HUDEP-2 (cell line): ENCODE data around the gene ANO10.
A peak's percentile ranks its signal among the peaks of the same experiment; 100 is the strongest.
"Not testable (repeated sequence)": the region's sequence is repeated elsewhere in the genome, so short reads cannot be mapped to it uniquely, and the experiment has no call there.

Source experiments
- DNase-seq, 76 experiments: peaks; one replicate each; lab custom pipeline; 2025; ENCODE audit not compliant: unreplicated experiment in 76 of 76; lab: John Stamatoyannopoulos, UW

ANO10 gene

DNA sequence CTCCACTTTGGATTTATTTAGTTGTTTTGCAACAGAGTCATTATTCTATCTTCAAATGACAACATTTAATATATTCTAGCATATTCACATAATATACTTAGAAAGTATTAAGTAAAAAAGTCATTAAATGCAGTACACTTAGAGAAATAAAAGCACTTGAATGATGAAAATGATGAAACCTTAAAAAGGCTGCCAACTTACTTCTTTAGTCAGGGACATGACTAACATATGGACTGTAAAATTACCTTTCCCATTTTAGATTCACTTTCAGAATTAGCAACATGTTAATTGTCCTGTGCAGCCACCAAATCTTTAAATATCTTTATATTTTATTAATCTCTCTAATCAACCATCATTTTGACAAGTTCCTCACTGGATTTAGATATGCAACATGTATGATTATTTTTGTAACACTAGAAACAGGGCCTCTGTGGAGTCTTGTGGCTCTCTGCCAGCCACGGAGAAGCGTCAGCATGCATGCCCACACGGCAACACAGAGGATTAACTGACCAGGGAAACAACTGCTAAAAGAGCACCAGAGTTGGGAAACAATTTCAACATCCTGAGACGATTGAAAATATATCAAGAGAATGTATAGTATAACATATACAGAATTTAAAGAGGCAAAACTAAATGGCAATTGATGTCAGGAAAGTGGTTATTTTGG is 95.7 kb downstream of the ANO10 start:
- DNase-seq: no peak

GRCh38 chr3:43525386-43525785 is 96.4 kb downstream of the ANO10 start:
- no peak for DNase-seq

GRCh38 chr3:43523454-43524053 is 98.3 kb downstream of the ANO10 start:
- no peak for DNase-seq

DNA sequence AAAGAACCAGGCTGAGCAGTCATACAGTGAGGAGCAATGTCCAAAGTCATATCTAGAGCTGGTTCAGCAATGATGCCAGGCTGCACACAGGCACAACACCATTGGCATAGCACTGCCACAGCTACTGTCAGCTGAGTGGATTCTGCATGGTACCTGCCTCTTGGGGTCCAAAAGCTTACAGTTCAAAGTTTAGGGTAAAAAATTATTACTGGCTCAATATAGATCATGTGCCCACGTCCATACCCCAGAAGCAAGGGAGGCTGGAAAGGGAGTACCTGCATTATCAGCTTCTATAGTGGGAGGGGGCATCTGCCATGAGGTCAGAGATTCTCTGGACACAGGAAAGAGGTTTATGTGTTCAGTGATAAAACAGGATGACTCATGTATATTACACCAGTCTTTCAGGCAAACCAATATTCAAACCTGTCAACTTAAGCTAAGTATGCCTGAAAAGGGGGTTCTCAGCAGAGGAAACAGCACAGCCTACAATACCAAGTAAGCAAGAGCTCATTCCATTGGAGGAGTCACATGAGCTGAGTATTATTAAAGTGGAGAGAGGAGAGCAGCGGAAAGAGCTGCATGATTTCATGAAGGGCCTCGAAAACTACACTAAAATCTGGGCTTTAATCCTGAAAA is 99.0 kb downstream of the ANO10 start:
- peak in 1 of 76 experiments; percentile 1 for DNase-seq

DNA sequence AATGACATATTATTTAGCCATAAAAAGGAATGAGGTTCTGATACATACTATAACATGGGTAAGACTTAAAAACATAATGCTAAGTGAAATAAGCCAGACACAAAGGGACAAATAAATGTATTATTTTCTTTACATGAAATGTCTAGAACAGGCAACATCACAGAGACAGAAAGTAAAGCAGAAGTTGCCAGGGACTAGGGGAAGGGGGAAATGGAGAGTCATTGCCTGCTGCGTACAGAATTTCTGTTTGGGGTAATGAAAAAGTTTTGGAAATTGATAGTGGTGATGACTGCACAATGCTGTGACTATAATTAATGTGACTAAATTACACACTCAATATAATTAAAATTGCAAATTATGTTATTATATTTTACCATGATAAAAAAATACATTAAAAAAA is 99.9 kb downstream of the ANO10 start:
- no peak for DNase-seq

- not testable (repeated sequence) for DNase-seq
Measured at GRCh38 chr3:43518515-43518914, 103.3 kb downstream of the ANO10 start.

- no peak for DNase-seq
Measured at GRCh38 chr3:43515970-43516635, 105.7 kb downstream of the ANO10 start.

GRCh38 chr3:43515208-43515917 is 106.4 kb downstream of the ANO10 start:
- DNase-seq: no peak

DNA sequence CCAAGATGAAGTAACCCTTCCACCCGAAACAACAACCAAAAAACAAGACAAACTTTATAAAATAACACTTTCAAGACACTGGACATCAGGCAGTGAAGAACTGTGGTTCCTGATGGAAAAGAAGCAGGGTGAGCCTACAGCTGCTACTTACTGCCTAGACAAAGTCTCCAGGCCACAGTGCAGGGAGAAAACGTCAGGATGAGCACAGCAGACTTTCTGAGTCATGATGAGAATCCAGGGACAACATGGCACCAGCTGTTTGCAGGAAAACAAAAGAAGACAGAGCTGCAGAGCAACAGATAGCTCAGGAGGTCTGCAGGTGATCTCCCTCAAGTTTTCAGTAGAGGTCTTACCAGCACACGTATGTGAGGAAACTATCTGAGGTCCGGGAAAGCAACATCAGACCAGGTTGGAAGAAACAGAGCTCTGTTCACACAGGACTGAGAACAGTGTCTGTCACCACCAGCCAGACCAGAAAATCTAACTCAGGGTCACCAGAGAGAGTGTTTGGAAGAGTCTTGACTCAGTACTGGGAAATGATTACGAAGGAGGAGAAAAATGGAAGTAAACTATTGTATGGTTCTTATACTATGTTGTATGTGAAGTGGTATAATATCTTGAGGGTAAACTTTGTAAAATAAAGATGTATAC is 108.9 kb downstream of the ANO10 start:
- DNase-seq: no peak

GRCh38 chr3:43506644-43507043 is 115.2 kb downstream of the ANO10 start:
- DNase-seq: no peak

- no peak for DNase-seq
Measured at GRCh38 chr3:43505351-43505750, 116.5 kb downstream of the ANO10 start.

GRCh38 chr3:43503067-43503728 is 118.6 kb downstream of the ANO10 start:
- DNase-seq: peak in 5 of 76 experiments; percentile 1 to 20 (median 14)

DNA sequence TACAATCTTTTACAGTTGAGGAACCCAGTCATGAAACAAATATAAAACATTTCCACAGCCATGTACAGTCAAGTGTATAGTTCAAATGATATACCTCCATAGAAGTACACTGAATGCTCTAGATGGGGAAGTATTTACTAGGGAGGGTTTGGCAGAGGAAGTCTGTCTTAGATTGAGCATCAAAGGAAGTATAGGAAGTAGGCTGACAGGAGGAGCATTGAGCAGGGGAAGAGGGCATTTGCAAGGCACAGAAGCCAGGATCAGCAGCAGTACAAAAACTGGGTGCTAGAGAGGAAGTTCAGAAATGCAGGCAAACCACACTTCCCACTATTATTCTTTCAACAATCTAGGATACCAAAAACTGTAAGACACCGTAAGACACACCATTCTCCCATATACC is 122.6 kb downstream of the ANO10 start:
- no peak for DNase-seq

GRCh38 chr3:43497905-43498365 is 123.9 kb downstream of the ANO10 start:
- DNase-seq: no peak

- DNase-seq: no peak
Measured at GRCh38 chr3:43497422-43497821, 124.4 kb downstream of the ANO10 start.

GRCh38 chr3:43496740-43497375 is 125.0 kb downstream of the ANO10 start:
- DNase-seq: no peak

- not testable (repeated sequence) for DNase-seq
Measured at GRCh38 chr3:43492932-43493331, 128.9 kb downstream of the ANO10 start.

DNA sequence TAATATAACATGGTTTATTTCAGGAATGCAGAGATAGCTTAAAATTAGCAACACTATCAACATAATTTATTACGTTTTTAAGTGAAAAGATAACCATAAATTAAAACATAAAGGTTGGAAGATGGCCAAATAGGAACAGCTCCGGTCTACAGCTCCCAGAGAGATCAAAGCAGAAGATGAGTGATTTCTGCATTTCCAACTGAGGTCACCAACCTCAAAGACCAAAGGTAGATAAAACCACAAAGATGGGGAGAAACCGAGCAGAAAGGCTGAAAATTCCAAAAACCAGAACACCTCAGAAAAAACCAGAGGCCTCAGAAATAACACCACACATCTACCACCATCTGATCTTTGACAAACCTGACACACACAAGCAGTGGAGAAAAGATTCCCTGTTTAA is 130.0 kb downstream of the ANO10 start:
- DNase-seq: not testable (repeated sequence)

- no peak for DNase-seq
Measured at GRCh38 chr3:43490640-43491185, 131.1 kb downstream of the ANO10 start.
